DMS153 treated with DMSO at 0.1 percent for 48 hours (cell line): ENCODE data around the gene CYP19A1.
A peak's percentile ranks its signal among the peaks of the same experiment; 100 is the strongest.

Source experiments
- DNase-seq: peaks from one replicate; lab custom pipeline; 2025; ENCODE audit not compliant: unreplicated experiment; lab: John Stamatoyannopoulos, UW

The CYP19A1 gene

DNA sequence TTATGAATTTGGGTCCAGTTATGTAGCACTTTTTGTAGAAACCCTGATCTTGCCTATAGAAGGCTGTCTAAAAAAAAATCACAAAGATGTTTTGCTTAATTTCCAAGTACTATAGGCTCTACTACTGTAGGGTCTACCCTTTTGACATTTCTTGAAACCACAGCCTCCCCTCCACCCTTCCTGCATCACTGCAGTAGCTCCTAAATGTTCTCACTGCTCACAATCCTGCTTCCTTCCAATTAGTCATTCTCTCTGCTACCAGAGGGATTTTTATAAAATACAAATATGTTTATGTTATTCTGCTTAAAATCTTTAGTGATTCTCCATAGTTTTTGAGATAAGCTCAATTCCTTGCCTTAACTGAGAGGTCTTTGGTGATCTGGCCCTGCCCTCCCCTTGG lies 114.0 kb downstream of the CYP19A1 start:
- no peak for DNase-seq

DNA sequence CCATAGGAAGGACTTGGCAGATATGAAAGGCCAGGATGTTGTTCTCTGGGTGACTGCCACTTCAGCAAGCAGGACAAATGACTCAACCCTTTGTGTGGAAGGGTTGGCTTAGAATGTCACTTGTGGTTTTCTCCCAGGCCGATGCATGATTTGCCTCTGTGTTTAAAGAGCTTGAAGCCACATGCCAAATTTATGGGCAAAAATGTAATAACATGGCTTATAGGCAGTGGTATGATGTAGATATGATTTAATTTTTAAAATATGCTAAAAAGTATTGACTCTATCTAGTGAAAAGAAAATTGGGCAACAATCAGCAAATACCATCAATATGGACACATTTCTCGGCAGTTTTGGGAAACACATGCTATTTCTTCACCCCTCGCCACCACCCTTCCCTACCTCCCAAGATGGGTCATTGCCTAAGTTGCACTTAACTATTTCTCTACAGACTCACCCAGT lies 114.6 kb downstream of the CYP19A1 start:
- no peak for DNase-seq

GRCh38 chr15:51218299-51218938 lies 120.0 kb downstream of the CYP19A1 start:
- DNase-seq: no peak

DNA sequence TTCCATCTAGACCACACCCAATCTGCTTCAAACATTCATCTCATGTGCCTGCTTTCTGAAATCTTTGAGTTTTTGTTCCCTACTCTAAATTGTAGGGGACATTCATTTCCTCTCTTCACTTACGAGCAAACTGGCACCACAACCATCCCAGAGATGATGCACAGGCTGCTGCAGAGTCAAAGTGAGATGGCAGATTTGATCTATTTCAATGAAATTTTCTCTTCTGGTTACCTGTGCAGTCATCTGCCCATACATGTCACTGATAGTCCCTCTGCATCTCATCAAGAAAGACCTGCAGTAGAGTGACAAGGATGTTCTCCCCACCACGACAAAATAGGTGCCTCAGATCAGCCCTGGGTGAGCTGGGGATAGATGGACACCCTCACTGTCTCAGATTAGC lies 125.5 kb downstream of the CYP19A1 start:
- no peak for DNase-seq

- DNase-seq: no peak
Measured at GRCh38 chr15:51212239-51212638, 126.2 kb downstream of the CYP19A1 start.

DNA sequence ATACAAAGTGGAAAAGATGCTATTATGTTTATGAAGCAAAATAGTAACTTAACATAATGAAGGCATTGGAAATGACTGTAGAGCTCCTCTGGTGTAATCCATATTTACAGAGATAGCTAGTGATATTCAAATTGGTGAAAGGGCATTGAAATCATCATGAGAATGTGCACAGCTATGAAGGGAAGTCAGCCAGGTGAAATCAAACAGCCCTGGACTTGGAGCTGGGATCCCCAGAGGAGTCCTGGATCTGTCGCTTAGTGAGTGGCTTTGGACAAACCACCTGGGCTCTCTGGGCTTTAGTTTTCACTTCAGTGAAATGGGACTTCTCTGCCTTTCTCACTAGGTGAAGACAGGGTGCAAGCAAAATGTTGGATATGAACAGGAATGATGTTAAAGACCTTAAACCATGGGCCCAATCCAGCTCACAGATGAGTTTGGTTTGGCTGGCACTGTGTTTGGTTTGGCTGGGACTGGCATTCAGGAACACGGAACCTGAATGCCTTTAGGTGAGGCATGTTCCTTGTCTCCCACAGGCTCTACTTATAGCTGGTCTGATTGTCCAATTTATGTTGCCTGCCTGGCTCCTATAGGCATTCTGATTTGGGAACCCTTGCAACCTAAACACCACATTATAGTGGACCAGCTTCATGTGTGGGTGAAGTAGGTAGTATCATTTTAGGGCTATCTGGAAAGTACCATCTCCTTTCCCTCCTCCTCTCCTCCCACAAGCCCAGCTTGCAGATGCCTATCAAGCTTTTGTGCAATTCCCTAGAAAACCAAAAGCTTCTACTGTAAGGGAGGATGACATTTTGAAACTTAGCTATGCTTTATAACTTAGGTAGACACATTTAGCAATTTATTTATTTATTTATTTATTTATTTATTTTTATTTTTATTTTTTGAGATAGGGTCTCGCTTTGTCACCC lies 133.1 kb downstream of the CYP19A1 start:
- no peak for DNase-seq

- no peak for DNase-seq
Measured at GRCh38 chr15:51203797-51204196, 134.6 kb downstream of the CYP19A1 start.

- no peak for DNase-seq
Measured at GRCh38 chr15:51202783-51203182, 135.6 kb downstream of the CYP19A1 start.

DNA sequence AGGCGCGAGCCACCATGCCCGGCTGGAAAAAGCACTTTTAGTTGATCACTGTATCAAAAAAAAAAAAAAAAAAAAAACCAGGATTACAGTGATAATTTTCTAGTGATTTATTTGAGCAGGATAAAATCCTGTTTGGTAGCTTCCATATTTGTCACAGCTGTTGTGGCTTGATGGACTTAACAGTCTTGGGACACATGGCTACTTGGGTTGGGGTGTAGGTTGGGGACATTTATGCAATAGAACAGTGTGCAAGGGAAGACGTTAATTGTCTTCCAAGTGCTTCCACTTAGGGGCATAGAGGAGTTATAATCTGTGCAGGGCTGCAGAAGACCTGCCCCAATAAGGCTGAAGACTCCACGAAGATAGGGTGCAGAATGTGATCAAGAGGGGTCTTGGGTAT lies 136.8 kb downstream of the CYP19A1 start:
- no peak for DNase-seq

DNA sequence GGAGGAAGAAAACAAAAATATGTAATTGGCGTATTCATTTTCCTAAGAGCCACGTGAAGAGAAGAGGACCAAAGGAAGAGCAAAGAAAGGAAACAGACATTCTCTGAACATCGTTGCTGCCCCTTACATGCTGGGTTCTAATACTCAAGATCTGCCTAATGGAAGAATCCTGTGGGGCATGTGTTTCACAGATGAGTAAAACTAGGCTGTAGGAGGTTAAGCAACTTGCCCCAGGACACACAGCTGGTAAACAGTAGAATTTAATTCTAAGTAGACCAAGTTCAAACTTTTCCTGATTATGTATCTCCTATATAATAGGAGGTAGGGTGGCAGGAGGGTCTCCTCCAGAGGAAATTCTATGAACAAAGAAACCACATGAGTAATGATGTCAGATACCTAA lies 137.6 kb downstream of the CYP19A1 start:
- DNase-seq: no peak

- no peak for DNase-seq
Measured at GRCh38 chr15:51199541-51199940, 138.9 kb downstream of the CYP19A1 start.

DNA sequence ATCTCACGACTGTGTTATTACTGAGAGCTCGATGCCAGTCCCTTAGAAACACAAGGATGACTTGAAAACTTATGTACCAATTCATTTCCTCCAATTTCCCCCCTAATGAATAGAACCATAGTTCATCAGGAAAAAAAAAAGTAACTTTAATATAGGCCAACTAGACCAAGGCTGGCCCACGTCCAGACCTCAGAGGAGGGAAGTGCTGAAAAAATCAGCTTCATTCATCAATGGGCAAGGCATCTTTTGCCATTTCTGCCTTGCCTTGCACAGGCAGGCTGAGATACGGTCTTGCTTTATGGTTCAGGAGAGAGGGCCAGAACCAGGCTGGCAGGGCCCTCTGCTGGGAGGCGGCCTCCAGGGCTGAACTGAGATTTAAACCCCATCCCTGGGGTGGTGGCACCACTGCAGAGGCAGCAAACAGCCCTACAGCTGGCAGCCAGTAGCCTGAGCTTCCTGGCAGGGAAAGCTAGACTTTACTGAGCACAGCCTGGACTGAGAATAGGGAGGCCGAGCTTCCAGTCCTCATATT lies 139.6 kb downstream of the CYP19A1 start:
- DNase-seq: no peak

DNA sequence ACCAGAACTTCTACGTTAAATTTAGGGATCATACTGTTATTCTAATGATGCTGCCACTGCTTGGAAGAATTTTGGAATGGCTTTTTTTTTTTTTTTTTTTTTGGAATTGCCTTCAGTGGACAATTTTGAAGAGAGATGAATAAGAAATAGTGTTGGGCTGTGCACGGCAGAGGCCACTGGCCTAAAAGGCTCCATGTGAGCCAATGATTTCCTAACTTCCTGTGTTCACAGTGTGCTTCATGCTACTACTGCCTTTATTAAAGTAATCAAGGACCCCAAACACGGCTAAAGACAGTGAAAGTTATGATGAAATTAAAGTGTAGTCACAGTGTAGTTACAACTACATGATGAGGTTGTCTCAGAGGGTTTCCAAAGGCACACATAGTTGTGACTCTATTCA lies 142.9 kb downstream of the CYP19A1 start:
- no peak for DNase-seq

GRCh38 chr15:51193979-51194378 lies 144.4 kb downstream of the CYP19A1 start:
- DNase-seq: no peak

DNA sequence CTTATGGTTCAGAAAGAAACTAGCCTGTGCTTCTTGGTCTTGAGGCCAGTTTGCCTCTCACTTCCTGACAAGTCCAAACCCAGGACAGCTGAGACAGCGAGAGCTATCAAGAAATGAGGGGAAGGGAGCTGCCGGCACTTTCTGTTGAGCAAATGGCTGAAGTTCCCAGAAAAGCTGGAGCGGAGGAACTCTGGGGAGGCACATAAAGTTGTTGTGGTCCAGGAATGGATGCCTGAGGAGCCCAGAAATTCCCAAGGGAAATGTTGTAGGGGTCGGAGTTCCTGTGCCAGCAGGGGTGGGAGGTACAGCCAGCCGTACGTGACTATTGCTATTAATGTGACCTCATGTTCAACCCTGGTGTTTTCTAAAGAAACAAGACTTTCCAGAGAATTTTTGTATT lies 144.9 kb downstream of the CYP19A1 start:
- no peak for DNase-seq

GRCh38 chr15:51192521-51193280 lies 145.7 kb downstream of the CYP19A1 start:
- DNase-seq: peak; percentile 17

- no peak for DNase-seq
Measured at GRCh38 chr15:51191766-51192165, 146.6 kb downstream of the CYP19A1 start.

GRCh38 chr15:51191072-51191670 lies 147.2 kb downstream of the CYP19A1 start:
- no peak for DNase-seq

DNA sequence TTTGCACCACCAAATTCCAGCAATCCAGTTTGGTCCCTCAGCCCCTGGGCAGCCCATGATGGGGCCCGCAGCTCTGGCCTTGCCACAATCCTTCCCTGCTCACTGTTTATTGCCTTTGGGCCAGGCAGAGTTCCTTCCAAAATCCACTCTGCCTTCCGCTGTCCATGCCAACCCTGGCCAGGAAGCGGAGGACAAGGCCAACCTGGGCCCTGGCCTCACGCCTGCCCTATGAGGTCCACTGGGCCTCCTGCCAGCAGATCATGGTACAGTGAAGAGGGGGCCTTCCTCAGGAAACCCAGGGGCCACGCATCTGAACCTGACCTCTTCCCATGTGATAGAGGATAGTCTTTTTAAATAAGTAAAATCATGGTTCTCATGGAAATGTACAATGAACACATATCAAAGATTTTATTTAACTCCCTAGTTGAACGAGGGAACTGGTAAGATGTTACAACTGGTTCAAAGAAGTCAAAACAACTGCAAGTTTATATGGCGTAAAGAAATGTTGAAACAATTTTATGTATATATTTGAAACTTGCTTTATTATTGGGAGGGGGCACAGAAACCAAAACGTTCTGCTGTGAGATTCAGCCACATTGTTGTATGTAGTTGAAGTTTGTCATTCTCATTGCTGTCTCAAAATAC lies 147.8 kb downstream of the CYP19A1 start:
- no peak for DNase-seq

GRCh38 chr15:51189669-51190385 lies 148.6 kb downstream of the CYP19A1 start:
- no peak for DNase-seq
